ENCODE results near the gene SH3PXD2B. TPM values are rescaled to one million over a fixed set of nuclear protein-coding genes. Genes with fewer than 3 reads are reported as not detected.
A peak's percentile ranks its signal among the peaks of the same experiment; 100 is the strongest.

Gene SH3PXD2B
- total and polyA plus RNA-seq, 2 of the 13 experiments (the other 11 are each of a cell fraction or from before 2014, with no cell fraction given), result 3.4 to 4.6 TPM

DNA sequence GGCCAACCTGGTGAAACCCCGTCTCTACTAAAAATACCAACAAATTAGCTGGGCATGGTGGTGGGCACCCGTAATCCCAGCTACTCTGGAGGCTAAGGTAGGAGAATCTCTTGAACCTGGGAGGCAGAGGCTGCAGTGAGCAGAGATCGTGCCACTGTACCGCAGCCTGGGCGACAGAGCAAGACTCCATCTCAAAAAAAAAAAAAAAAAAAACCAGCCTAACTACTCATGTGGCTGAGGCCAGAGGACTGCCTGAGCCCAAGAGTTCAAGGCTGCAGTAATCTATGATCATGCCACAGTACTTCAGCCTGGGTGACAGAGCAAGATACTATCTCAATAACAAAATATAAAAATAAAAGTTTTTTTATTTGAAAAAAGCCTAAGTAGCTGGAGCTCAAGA, 174.0 kb downstream of the SH3PXD2B start:
- Histone ChIP-seq H3K79me2 (ENCODE audit: insufficient read depth, low read length) (peaks cover 78% of the 10 kb centered on the region), H3K4me3 (replicated peaks in 1 of 3; ENCODE audit: insufficient read depth in 1 of 3, low read depth in 2 of 3, low read length in 3 of 3) (peak overlapping the region in 2 of 3 experiments; percentile 82 to 87; a peak in 2 of 6 replicates), H3K36me3 (replicated peaks in 1 of 2; ENCODE audit: control insufficient read depth in 1 of 2, insufficient read depth in 2 of 2, low read length in 2 of 2) (0 out of 5 replicates have a peak, but pooled peaks cover 0 to 3% of the 10 kb centered on the region in 2 experiments), H4K20me1 (ENCODE audit: insufficient read depth, low read length) (peaks cover 17% of the 10 kb centered on the region; the same call in 1 of the 2 replicates), H2AFZ (ENCODE audit: low read length) (no peak overlapping the region), H3K9me3 (ENCODE audit: low read length) (no peaks in the 10 kb centered on the region), H3K4me1 (ENCODE audit: insufficient read depth, low read length) (peaks cover 73% of the 10 kb centered on the region), H3K9ac (ENCODE audit: insufficient read depth, low read depth, low read length) (no peak overlapping the region), H3K27ac (ENCODE audit: extremely low read length, insufficient read depth, low read length) (peak overlapping the region; percentile 54), H3K4me2 (ENCODE audit: low read depth, low read length) (peak overlapping the region; percentile 83), H3K27me3 (ENCODE audit: control insufficient read depth in 1 of 2, insufficient read depth in 2 of 2, low read length in 2 of 2) (no peaks in the 10 kb centered on the region; a peak in 1 of 5 replicates)
- CTCF ChIA-PET (ENCODE audit: low intra/inter-chr PET ratio, low total read pairs), result no interaction called here
- no peak for FAIRE-seq
- BruUV-seq (replicated peaks), result no TSS peak
- DNase-seq (ENCODE audit: low spot score), result peak; percentile 48
- in situ Hi-C loops (cut with HindIII; ENCODE audit: extremely low pct_ligation_motif_present, low pct_unique_long_range_greater_than_20kb), result loop anchor here (10.0 kb wide), 1 partner anchor 176 kb away; no protein-coding TSS in a partner anchor
- POLR2A ChIA-PET, result no interaction called here
- WGBS (ENCODE audit: low lambda C conversion rate), result 62% methylated on average over 5 of the region's 5 CpGs
- intact Hi-C loops (cut with micrococcal nuclease; ENCODE audit: unreplicated experiment), result loop anchor here (5.0 kb wide), 2 partner anchors 43 to 73 kb away; no protein-coding TSS in a partner anchor
- ATAC-seq, result peak; percentile 9; the same call in 1 of the 3 replicates
- TF ChIP-seq HNF4A (CRISPR knock-in tag; IDR thresholded peaks at IDR 0.05), result peak; percentile 48
- TF ChIP-seq, protein P1, sequence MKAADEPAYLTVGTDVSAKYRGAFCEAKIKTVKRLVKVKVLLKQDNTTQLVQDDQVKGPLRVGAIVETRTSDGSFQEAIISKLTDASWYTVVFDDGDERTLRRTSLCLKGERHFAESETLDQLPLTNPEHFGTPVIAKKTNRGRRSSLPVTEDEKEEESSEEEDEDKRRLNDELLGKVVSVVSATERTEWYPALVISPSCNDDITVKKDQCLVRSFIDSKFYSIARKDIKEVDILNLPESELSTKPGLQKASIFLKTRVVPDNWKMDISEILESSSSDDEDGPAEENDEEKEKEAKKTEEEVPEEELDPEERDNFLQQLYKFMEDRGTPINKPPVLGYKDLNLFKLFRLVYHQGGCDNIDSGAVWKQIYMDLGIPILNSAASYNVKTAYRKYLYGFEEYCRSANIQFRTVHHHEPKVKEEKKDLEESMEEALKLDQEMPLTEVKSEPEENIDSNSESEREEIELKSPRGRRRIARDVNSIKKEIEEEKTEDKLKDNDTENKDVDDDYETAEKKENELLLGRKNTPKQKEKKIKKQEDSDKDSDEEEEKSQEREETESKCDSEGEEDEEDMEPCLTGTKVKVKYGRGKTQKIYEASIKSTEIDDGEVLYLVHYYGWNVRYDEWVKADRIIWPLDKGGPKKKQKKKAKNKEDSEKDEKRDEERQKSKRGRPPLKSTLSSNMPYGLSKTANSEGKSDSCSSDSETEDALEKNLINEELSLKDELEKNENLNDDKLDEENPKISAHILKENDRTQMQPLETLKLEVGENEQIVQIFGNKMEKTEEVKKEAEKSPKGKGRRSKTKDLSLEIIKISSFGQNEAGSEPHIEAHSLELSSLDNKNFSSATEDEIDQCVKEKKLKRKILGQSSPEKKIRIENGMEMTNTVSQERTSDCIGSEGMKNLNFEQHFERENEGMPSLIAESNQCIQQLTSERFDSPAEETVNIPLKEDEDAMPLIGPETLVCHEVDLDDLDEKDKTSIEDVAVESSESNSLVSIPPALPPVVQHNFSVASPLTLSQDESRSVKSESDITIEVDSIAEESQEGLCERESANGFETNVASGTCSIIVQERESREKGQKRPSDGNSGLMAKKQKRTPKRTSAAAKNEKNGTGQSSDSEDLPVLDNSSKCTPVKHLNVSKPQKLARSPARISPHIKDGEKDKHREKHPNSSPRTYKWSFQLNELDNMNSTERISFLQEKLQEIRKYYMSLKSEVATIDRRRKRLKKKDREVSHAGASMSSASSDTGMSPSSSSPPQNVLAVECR (CRISPR knock-in tag; IDR thresholded peaks at IDR 0.05; ENCODE audit: borderline replicate concordance), result 0 out of 2 replicates have a peak, but pooled peaks have one; percentile 18
- TF ChIP-seq, protein P2, sequence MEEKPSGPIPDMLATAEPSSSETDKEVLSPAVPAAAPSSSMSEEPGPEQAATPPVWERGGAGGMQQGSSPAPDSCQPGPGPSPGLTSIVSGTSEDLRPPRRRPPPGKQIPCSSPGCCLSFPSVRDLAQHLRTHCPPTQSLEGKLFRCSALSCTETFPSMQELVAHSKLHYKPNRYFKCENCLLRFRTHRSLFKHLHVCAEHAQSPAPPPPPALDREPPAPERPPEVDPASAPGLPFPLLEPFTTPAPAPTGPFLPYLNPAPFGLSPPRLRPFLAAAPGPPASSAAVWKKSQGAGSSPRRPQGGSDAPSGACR (CRISPR knock-in tag; IDR thresholded peaks at IDR 0.05), result no peak
- TF ChIP-seq, protein P3, sequence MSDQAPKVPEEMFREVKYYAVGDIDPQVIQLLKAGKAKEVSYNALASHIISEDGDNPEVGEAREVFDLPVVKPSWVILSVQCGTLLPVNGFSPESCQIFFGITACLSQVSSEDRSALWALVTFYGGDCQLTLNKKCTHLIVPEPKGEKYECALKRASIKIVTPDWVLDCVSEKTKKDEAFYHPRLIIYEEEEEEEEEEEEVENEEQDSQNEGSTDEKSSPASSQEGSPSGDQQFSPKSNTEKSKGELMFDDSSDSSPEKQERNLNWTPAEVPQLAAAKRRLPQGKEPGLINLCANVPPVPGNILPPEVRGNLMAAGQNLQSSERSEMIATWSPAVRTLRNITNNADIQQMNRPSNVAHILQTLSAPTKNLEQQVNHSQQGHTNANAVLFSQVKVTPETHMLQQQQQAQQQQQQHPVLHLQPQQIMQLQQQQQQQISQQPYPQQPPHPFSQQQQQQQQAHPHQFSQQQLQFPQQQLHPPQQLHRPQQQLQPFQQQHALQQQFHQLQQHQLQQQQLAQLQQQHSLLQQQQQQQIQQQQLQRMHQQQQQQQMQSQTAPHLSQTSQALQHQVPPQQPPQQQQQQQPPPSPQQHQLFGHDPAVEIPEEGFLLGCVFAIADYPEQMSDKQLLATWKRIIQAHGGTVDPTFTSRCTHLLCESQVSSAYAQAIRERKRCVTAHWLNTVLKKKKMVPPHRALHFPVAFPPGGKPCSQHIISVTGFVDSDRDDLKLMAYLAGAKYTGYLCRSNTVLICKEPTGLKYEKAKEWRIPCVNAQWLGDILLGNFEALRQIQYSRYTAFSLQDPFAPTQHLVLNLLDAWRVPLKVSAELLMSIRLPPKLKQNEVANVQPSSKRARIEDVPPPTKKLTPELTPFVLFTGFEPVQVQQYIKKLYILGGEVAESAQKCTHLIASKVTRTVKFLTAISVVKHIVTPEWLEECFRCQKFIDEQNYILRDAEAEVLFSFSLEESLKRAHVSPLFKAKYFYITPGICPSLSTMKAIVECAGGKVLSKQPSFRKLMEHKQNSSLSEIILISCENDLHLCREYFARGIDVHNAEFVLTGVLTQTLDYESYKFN (CRISPR knock-in tag; conservative IDR thresholded peaks at IDR 0.05), result peak; percentile 50
- TF ChIP-seq ZNF121 (CRISPR knock-in tag; IDR thresholded peaks at IDR 0.05), result peak; percentile 85
- TF ChIP-seq FOXP1 (IDR thresholded peaks at IDR 0.05), result no peak
- TF ChIP-seq FOXP1 (CRISPR knock-in tag; IDR thresholded peaks at IDR 0.05), result no peak
- no peak for TF ChIP-seq ZNF326 (CRISPR knock-in tag; IDR thresholded peaks at IDR 0.05; ENCODE audit: borderline replicate concordance)
- peak; percentile 48; the same call in 1 of the 2 replicates for TF ChIP-seq RARA (CRISPR knock-in tag; IDR thresholded peaks at IDR 0.05)
- TF ChIP-seq ZNF441 (CRISPR knock-in tag; IDR thresholded peaks at IDR 0.05; ENCODE audit: borderline replicate concordance), result peak; percentile 94
- TF ChIP-seq NR2F6 (IDR thresholded peaks at IDR 0.05), result no peak
- peak; percentile 56 for TF ChIP-seq NR2F6 (CRISPR knock-in tag; IDR thresholded peaks at IDR 0.05)
- TF ChIP-seq ZMYM3 (CRISPR knock-in tag; IDR thresholded peaks at IDR 0.05), result peak; percentile 38; the same call in 1 of the 2 replicates
- TF ChIP-seq HNF4G (IDR thresholded peaks at IDR 0.05; ENCODE audit: borderline replicate concordance, low read depth, low read length), result 0 out of 2 replicates have a peak, but pooled peaks have one; percentile 33
- no peak for TF ChIP-seq HNF4G (CRISPR knock-in tag; IDR thresholded peaks at IDR 0.05; ENCODE audit: borderline replicate concordance, low read depth)
- no peak for TF ChIP-seq ZBTB26 (CRISPR knock-in tag; IDR thresholded peaks at IDR 0.05; ENCODE audit: borderline replicate concordance)
